ENCODE measurements around the gene GBP1.

DNA sequence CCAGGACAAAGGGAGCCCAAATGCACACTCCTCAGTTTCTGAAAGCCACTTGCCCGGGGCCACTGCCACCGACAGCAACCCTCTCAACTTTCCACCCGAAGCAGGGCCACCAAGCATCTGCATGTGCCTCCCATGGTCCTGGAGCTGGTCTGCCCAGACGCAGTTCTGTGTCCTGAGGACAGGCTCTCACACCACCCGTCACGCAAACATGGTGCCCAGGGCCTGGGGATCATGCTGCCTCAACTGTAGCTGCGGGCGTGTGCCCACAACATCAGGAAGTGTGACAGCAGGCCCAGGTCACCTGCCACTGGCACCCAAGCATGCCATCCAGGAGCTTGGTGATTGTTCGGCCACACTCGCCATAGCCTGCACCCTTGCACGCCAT, 14.4 kb downstream of the GBP1 start:
- TF ChIP-seq POLR2AphosphoS5 (IDR thresholded peaks at IDR 0.05; ENCODE audit: insufficient read depth in 1 of 2, low read depth in 1 of 2) (no peak), POLR2A (IDR thresholded peaks at IDR 0.05) (no peak)
- TF ChIP-seq, protein P1, sequence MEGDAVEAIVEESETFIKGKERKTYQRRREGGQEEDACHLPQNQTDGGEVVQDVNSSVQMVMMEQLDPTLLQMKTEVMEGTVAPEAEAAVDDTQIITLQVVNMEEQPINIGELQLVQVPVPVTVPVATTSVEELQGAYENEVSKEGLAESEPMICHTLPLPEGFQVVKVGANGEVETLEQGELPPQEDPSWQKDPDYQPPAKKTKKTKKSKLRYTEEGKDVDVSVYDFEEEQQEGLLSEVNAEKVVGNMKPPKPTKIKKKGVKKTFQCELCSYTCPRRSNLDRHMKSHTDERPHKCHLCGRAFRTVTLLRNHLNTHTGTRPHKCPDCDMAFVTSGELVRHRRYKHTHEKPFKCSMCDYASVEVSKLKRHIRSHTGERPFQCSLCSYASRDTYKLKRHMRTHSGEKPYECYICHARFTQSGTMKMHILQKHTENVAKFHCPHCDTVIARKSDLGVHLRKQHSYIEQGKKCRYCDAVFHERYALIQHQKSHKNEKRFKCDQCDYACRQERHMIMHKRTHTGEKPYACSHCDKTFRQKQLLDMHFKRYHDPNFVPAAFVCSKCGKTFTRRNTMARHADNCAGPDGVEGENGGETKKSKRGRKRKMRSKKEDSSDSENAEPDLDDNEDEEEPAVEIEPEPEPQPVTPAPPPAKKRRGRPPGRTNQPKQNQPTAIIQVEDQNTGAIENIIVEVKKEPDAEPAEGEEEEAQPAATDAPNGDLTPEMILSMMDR (IDR thresholded peaks at IDR 0.05), result no peak
